Measurements from ENCODE around the gene PPT1. TPM values are rescaled to one million over a fixed set of nuclear protein-coding genes. Genes with fewer than 3 reads are reported as not detected.
"Not testable (repeated sequence)": the region's sequence is repeated elsewhere in the genome, so short reads cannot be mapped to it uniquely, and the experiment has no call there.

PPT1 gene
- total and polyA plus RNA-seq, 4 donors: 73.2 to 152 (median 125) TPM

GRCh38 chr1:40038697-40039096 lies 58.4 kb downstream of the PPT1 start:
- Histone ChIP-seq H3K36me3 (ENCODE audit: control insufficient read depth in 4 of 4, insufficient read depth in 4 of 4, low read length in 4 of 4) (peaks cover 0 to 4% (median 3%) of the 10 kb centered on the region in 4 donors), H3K9me3 (ENCODE audit: control insufficient read depth in 4 of 4, insufficient read depth in 3 of 4, low read length in 3 of 4) (no peaks in the 10 kb centered on the region), H3K9ac (ENCODE audit: insufficient read depth in 1 of 2, low read length in 2 of 2) (no peak overlapping the region), H3K4me1 (ENCODE audit: control insufficient read depth in 5 of 5, insufficient read depth in 5 of 5, low read length in 5 of 5) (peaks cover 3 to 33% (median 12%) of the 10 kb centered on the region in 5 donors), H3K27me3 (ENCODE audit: control insufficient read depth in 3 of 3, insufficient read depth in 3 of 3, low read length in 2 of 3) (no peaks in the 10 kb centered on the region), H3K4me3 (no peak overlapping the region), H3K27ac (ENCODE audit: low read depth in 1 of 2, low read length in 1 of 2) (peak overlapping the region in 1 of 2 donors; percentile 98)
- WGBS, 2 donors: 22 to 47% methylated on average over 3 of the region's 3 CpGs
- ATAC-seq (ENCODE audit: insufficient read depth, low FRiP score): no peak
- no peak for TF ChIP-seq CTCF (IDR thresholded peaks at IDR 0.05; ENCODE audit: control extremely low read depth, extremely low read depth)
- DNase-seq: no peak

- DNase-seq; H3K9ac ChIP-seq (ENCODE audit: insufficient read depth in 1 of 2, low read length in 2 of 2); H3K27me3 ChIP-seq (ENCODE audit: control insufficient read depth in 3 of 3, insufficient read depth in 3 of 3, low read length in 2 of 3); H3K4me3 ChIP-seq; ATAC-seq (ENCODE audit: insufficient read depth, low FRiP score); H3K9me3 ChIP-seq (ENCODE audit: control insufficient read depth in 4 of 4, insufficient read depth in 3 of 4, low read length in 3 of 4); H3K36me3 ChIP-seq (ENCODE audit: control insufficient read depth in 4 of 4, insufficient read depth in 4 of 4, low read length in 4 of 4); H3K27ac ChIP-seq (ENCODE audit: low read depth in 1 of 2, low read length in 1 of 2): not testable (repeated sequence)
- 88 to 93% methylated on average over 8 of the region's 8 CpGs for WGBS, 2 donors
- H3K4me1 ChIP-seq (ENCODE audit: control insufficient read depth in 5 of 5, insufficient read depth in 5 of 5, low read length in 5 of 5): peaks cover 2 to 32% (median 12%) of the 10 kb centered on the region in 5 donors
Observed at GRCh38 chr1:40037254-40037653, 59.8 kb downstream of the PPT1 start.

- H3K9me3 ChIP-seq (ENCODE audit: control insufficient read depth in 4 of 4, insufficient read depth in 3 of 4, low read length in 3 of 4): no peaks in the 10 kb centered on the region
- H3K36me3 ChIP-seq (ENCODE audit: control insufficient read depth in 4 of 4, insufficient read depth in 4 of 4, low read length in 4 of 4): no peaks in the 10 kb centered on the region
- peaks cover 0 to 25% (median 6%) of the 10 kb centered on the region in 5 donors for H3K4me1 ChIP-seq (ENCODE audit: control insufficient read depth in 5 of 5, insufficient read depth in 5 of 5, low read length in 5 of 5)
- no peak overlapping the region for H3K4me3 ChIP-seq
- ATAC-seq (ENCODE audit: insufficient read depth, low FRiP score) (no peak), DNase-seq (peak; percentile 32 to 67 (median 33))
- no peaks in the 10 kb centered on the region for H3K27me3 ChIP-seq (ENCODE audit: control insufficient read depth in 3 of 3, insufficient read depth in 3 of 3, low read length in 2 of 3)
- no peak overlapping the region for H3K9ac ChIP-seq (ENCODE audit: insufficient read depth in 1 of 2, low read length in 2 of 2)
- peak overlapping the region in 1 of 2 donors; percentile 87 for H3K27ac ChIP-seq (ENCODE audit: low read depth in 1 of 2, low read length in 1 of 2)
- 30 to 37% methylated on average over 4 of the region's 4 CpGs for WGBS, 2 donors
- TF ChIP-seq CTCF (IDR thresholded peaks at IDR 0.05; ENCODE audit: control extremely low read depth, extremely low read depth): no peak
Observed at GRCh38 chr1:40036574-40036973, 60.5 kb downstream of the PPT1 start.

GRCh38 chr1:40034869-40035268 lies 62.2 kb downstream of the PPT1 start:
- ATAC-seq (ENCODE audit: insufficient read depth, low FRiP score) (no peak), DNase-seq (no peak)
- no peak overlapping the region for H3K4me3 ChIP-seq
- no peak for TF ChIP-seq CTCF (IDR thresholded peaks at IDR 0.05; ENCODE audit: control extremely low read depth, extremely low read depth)
- no peaks in the 10 kb centered on the region for H3K27me3 ChIP-seq (ENCODE audit: control insufficient read depth in 3 of 3, insufficient read depth in 3 of 3, low read length in 2 of 3)
- peak overlapping the region in 1 of 2 donors; percentile 30 for H3K9ac ChIP-seq (ENCODE audit: insufficient read depth in 1 of 2, low read length in 2 of 2)
- 7 to 22% methylated on average over 2 of the region's 2 CpGs for WGBS, 2 donors
- no peak overlapping the region for H3K27ac ChIP-seq (ENCODE audit: low read depth in 1 of 2, low read length in 1 of 2)
- no peaks in the 10 kb centered on the region for H3K9me3 ChIP-seq (ENCODE audit: control insufficient read depth in 4 of 4, insufficient read depth in 3 of 4, low read length in 3 of 4)
- H3K4me1 ChIP-seq (ENCODE audit: control insufficient read depth in 5 of 5, insufficient read depth in 5 of 5, low read length in 5 of 5): peaks cover 0 to 21% (median 8%) of the 10 kb centered on the region in 5 donors
- no peaks in the 10 kb centered on the region for H3K36me3 ChIP-seq (ENCODE audit: control insufficient read depth in 4 of 4, insufficient read depth in 4 of 4, low read length in 4 of 4)

All from lung (tissue), 12 donors.